Thoracic aorta (tissue), 2 donors: ENCODE data around the gene PHEX. TPM values are rescaled to one million over a fixed set of nuclear protein-coding genes. Genes with fewer than 3 reads are reported as not detected.

Experiments
- ATAC-seq: fragments of 150-250 bp; one replicate; pipeline ENCODE4 v1.8.0; 2017; ENCODE audit warnings: low read depth; ENCODE audit not compliant: insufficient number of reproducible peaks, low FRiP score
- DNase-seq: peaks from one replicate; pipeline ENCODE4 v3.0.0-alpha.2; 2020; ENCODE audit warnings: low spot score
- H3K27ac ChIP-seq, 2 donors: fragments of 200-600 bp; sonication (generic); 1 replicate in 1 of 2; 2 replicates in 1 of 2; pipeline ENCODE4 v1.5.1; 2016; ENCODE audit warnings: mild to moderate bottlenecking in 2 of 2, moderate library complexity in 2 of 2
- H3K27me3 ChIP-seq: fragments of 200-600 bp; sonication (generic); replicated peaks from 2 replicates; pipeline ENCODE4 v1.6.0; 2016; ENCODE audit warnings: mild to moderate bottlenecking; ENCODE audit not compliant: insufficient read depth
- H3K36me3 ChIP-seq: fragments of 200-600 bp; sonication (generic); one replicate; pipeline ENCODE4 v1.5.1; 2016
- H3K4me1 ChIP-seq, 2 donors: fragments of 200-600 bp; sonication (generic); 1 replicate in 1 of 2; 2 replicates in 1 of 2; pipeline versions ENCODE4 v1.5.1 to v1.6.0; 2016; ENCODE audit warnings: low read depth in 2 of 2, mild to moderate bottlenecking in 1 of 2; ENCODE audit not compliant: control insufficient read depth in 1 of 2
- H3K4me3 ChIP-seq: fragments of 200-600 bp; sonication (generic); 2 replicates; pipeline ENCODE4 v1.5.1; 2016; ENCODE audit warnings: mild to moderate bottlenecking
- H3K9me3 ChIP-seq: fragments of 200-600 bp; sonication (generic); 2 replicates; pipeline ENCODE4 v1.5.1; 2016
- total RNA-seq, 2 donors: library from RNA; depleted of rRNA; stranded (reverse); fragments of >200 nt; gene quantifications; one replicate each; pipeline versions ENCODE4 v1.1.0 to v1.2.3, GENCODE V29; 2016
- TF ChIP-seq, protein P1 (sequence below): fragments of 200-600 bp; sonication (generic); IDR thresholded peaks from one replicate; pipeline ENCODE4 v1.5.1; 2019; ENCODE audit warnings: antibody characterized with exemption

The PHEX gene
- total RNA-seq, 2 donors from 2014 or later = 0.35 to 0.68 TPM

DNA sequence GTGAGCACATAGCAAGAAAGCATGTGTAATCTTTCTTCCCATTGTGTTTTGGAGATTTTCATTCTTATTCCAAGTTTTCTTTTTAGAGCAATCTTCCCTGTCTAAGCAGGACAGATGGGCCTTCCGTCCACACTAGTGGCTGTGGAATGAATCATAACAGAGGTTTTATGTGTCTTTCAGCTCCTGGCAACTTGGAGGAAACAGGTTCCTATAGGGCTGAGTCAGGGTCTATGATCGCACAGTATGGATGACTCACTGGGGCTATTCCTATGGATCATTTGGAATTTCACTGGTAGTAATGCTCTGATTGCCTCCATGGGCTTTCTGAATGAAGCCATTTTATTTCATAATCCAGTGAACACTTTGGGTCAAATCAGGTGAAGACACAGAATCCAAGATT is 188.8 kb downstream of the PHEX start:
- TF ChIP-seq, protein P1, sequence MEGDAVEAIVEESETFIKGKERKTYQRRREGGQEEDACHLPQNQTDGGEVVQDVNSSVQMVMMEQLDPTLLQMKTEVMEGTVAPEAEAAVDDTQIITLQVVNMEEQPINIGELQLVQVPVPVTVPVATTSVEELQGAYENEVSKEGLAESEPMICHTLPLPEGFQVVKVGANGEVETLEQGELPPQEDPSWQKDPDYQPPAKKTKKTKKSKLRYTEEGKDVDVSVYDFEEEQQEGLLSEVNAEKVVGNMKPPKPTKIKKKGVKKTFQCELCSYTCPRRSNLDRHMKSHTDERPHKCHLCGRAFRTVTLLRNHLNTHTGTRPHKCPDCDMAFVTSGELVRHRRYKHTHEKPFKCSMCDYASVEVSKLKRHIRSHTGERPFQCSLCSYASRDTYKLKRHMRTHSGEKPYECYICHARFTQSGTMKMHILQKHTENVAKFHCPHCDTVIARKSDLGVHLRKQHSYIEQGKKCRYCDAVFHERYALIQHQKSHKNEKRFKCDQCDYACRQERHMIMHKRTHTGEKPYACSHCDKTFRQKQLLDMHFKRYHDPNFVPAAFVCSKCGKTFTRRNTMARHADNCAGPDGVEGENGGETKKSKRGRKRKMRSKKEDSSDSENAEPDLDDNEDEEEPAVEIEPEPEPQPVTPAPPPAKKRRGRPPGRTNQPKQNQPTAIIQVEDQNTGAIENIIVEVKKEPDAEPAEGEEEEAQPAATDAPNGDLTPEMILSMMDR = no peak
- H3K27me3 ChIP-seq = no peaks in the 10 kb centered on the region
- no peak overlapping the region for H3K4me3 ChIP-seq
- ATAC-seq (no peak), DNase-seq (no peak)
- no peaks in the 10 kb centered on the region for H3K9me3 ChIP-seq
- H3K4me1 ChIP-seq = no peaks in the 10 kb centered on the region
- no peaks in the 10 kb centered on the region for H3K36me3 ChIP-seq
- no peak overlapping the region for H3K27ac ChIP-seq

- no peaks in the 10 kb centered on the region for H3K4me1 ChIP-seq
- H3K9me3 ChIP-seq = no peaks in the 10 kb centered on the region
- ATAC-seq = no peak
- no peaks in the 10 kb centered on the region for H3K27me3 ChIP-seq
- TF ChIP-seq, protein P1 = no peak
- no peak for DNase-seq
- no peak overlapping the region for H3K4me3 ChIP-seq
- H3K36me3 ChIP-seq = no peaks in the 10 kb centered on the region
- H3K27ac ChIP-seq = no peak overlapping the region
Observed at GRCh38 chrX:22234380-22234779, 202.3 kb downstream of the PHEX start.

DNA sequence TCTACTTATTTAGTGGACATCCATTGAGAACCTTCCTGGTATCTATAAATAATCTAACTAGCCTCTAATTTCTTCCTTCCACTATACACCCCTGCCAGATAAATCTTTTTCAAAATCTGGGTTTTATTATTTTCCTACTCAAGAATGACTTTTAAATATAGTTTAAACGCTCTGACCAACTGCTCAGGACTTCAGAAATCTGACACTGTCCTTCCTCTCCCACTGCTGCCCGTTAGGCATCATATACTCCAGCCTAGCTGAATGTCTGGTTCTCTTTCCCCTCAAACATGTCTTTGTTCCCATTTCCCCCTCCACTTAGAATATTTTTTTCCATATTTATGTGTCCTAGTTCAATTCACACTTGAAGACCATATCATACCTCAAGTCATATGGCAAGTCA is 205.4 kb downstream of the PHEX start:
- Histone ChIP-seq H3K4me1 (no peaks in the 10 kb centered on the region), H3K27me3 (no peaks in the 10 kb centered on the region), H3K4me3 (no peak overlapping the region), H3K36me3 (no peaks in the 10 kb centered on the region), H3K27ac (no peak overlapping the region), H3K9me3 (no peaks in the 10 kb centered on the region)
- ATAC-seq = no peak
- TF ChIP-seq, protein P1 = no peak
- DNase-seq = no peak

DNA sequence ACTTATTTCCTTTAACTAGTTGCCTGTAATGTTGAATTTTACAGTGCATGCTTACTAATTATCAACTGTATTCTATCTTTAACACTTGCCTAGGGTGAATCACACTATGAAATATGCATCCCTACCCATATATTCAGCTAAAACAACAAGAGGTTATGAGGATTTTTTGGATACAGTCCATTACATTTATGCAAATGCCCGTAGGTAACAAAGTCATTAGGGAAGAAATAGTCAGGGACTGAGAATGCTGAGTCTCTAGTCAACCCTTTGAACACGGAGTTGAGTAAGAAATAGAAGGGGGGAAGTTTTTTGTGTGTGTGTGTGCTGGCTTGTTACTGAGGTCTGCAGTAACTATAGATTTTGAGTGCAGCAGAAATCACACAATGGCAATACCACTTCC is 214.5 kb downstream of the PHEX start:
- DNase-seq = no peak
- Histone ChIP-seq H3K9me3 (no peaks in the 10 kb centered on the region), H3K27me3 (no peaks in the 10 kb centered on the region), H3K27ac (no peak overlapping the region), H3K36me3 (no peaks in the 10 kb centered on the region), H3K4me3 (no peak overlapping the region), H3K4me1 (no peaks in the 10 kb centered on the region)
- TF ChIP-seq, protein P1 = no peak
- ATAC-seq = no peak

DNA sequence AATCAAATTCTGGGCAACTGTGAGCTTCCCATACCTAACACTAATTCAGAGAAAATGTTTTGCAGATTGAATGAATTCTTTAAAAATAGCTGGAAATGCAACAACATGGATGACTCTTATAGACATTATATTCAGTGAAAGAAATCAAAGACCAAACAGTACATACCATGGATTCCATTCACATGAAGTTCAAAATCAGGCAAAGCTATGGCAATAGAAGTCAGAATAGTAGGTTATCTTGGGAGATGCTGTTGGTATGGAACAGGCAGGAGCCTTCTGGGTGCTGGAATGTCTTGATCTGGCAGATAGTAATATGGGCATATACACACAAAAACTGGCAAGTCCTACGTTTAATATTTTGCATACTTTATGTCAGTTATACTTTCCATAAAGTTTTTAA is 215.0 kb downstream of the PHEX start:
- DNase-seq = no peak
- no peaks in the 10 kb centered on the region for H3K36me3 ChIP-seq
- TF ChIP-seq, protein P1 = no peak
- no peak overlapping the region for H3K27ac ChIP-seq
- no peaks in the 10 kb centered on the region for H3K4me1 ChIP-seq
- H3K4me3 ChIP-seq = no peak overlapping the region
- H3K27me3 ChIP-seq = no peaks in the 10 kb centered on the region
- ATAC-seq = no peak
- H3K9me3 ChIP-seq = no peaks in the 10 kb centered on the region
